ENCODE results near the gene GP9.

DNA sequence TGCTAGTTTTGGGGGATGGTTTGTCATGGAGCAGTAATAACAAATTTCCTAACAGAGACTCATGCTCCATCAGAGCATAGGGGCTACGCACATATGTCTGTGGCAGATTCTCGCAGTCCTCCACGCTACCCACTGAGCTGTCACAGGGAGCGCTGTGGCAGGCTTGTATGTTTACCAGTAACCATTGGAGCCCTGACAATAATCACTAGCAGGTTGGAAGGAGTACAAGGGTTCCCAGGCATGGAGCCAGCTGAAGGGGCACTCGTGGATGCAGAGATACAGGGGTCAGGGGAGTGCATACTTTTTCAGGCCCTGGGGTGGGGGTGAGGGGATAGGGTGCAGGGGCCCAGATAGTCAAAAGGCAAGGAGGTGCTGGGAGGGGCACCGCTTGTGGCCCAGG, 7.9 kb upstream of the GP9 start:
- TF ChIP-seq, protein P1, sequence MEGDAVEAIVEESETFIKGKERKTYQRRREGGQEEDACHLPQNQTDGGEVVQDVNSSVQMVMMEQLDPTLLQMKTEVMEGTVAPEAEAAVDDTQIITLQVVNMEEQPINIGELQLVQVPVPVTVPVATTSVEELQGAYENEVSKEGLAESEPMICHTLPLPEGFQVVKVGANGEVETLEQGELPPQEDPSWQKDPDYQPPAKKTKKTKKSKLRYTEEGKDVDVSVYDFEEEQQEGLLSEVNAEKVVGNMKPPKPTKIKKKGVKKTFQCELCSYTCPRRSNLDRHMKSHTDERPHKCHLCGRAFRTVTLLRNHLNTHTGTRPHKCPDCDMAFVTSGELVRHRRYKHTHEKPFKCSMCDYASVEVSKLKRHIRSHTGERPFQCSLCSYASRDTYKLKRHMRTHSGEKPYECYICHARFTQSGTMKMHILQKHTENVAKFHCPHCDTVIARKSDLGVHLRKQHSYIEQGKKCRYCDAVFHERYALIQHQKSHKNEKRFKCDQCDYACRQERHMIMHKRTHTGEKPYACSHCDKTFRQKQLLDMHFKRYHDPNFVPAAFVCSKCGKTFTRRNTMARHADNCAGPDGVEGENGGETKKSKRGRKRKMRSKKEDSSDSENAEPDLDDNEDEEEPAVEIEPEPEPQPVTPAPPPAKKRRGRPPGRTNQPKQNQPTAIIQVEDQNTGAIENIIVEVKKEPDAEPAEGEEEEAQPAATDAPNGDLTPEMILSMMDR (conservative IDR thresholded peaks at IDR 0.05; ENCODE audit: low read depth, low read length): no peak
- no peak for TF ChIP-seq EZH2 (IDR thresholded peaks at IDR 0.05; ENCODE audit: borderline replicate concordance, low read depth, low read length, poor library complexity, severe bottlenecking)

Measured in A673 (cell line).